ENCODE measurements around the gene DTX3.
"Not testable (repeated sequence)": the region's sequence is repeated elsewhere in the genome, so short reads cannot be mapped to it uniquely, and the experiment has no call there.

DTX3 gene

DNA sequence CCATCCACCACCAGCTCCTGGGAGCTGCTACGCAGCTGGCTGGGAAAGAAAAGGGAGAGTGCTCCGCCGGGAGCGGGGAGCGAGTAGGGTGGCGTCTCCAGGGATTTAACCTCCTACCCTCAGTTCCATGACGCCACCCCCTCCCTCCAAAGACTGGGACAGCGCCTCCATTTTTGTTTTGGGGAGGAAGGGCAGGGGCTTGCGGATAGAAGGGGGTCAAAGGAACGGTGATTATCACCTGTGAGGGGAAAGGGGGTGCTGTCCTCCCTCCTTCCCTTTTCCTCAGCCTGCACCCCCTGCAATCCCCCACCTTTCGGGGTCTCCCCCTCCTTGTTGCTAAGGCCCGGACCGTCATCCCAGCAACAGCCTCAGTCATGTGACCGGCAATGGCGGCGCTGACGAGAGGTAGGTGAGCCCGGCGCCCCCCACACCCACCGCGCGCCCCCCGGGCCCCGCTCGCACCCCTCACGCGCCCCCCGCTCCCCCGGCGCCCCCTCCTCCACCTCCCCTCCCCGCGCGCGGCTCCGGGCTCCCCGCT, at the start of gene DTX3:
DTX3 (plus strand) TSS at position 371 of the 538 bp plus-strand sequence. CDS start 1,694 bp downstream, outside the sequence.
- DNase-seq (ENCODE audit: low read depth, low spot score) = no peak

DNA sequence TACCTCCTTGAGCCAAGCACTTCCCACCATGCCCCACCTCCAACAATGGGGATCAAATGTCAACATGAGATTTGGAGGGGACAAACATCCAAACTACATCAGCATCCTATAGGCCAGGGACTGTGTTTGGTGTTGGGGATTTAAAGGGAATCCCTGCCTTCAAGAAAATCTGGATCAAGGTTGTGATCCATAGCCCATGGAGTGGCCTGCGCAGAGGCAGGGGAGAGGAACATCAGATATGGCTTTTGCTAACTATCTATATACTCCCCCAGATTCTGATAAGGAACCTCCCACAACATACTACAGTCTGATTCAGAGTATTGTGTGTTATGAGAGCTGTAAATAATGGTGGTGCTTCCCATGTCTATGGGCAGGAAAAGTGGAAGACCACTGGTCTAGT, 49.7 kb upstream of the DTX3 start:
- DNase-seq (ENCODE audit: low read depth, low spot score) = no peak

DNA sequence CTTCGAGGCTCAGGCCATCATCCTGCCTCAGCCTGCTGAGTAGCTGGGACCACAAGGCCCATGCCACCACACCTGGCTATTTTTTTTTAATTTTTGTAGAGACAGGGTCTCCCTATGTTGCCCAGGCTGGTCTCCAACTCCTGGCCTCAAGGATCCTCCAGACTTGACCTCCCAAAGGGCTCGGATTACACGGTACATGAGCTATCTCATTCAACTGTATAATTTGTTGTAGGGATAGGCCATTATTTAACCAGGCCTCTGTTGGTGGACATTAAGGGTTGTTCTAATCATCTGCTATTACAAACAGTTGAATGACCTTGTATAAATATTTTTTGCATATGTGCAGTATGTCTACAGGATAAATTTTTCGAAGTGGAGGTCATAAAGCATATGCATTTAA, 45.8 kb upstream of the DTX3 start:
- no peak for DNase-seq (ENCODE audit: low read depth, low spot score)

DNA sequence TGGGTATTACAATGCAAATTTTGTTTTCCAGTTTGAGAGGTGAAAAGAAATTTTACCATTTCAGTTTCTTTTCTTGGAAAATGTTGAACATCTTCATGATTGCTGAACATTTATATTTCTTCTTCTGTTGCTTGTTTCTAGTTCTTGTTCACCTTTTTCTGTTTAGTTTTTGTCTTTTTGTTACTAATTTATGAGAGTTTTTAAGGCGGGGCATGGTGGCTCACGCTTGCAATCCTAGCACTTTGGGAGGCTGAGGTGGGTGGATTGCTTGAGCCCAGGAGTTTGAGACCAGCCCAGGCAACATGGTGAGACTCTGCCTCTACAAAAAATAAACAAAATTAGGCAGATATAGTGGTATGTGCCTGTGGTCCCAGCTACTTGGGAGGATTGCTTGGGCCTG, 44.1 kb upstream of the DTX3 start:
- DNase-seq (ENCODE audit: low read depth, low spot score) = no peak

GRCh38 chr12:57561117-57561516, 43.5 kb upstream of the DTX3 start:
- DNase-seq (ENCODE audit: low read depth, low spot score) = not testable (repeated sequence)

DNA sequence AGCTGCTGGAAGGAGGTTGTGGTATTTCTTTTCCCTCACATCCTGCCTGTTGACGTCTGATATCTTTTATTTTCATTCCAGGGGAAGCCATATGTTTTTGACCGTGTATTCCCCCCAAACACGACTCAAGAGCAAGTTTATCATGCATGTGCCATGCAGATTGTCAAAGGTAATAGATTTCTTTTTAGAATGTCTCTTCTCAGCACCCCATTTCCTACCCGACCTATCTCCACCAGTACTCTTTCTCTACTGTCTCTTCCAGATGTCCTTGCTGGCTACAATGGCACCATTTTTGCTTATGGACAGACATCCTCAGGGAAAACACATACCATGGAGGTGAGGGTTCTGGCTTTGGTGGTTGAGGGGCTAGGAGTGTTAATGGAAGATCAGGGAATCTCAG, 41.3 kb upstream of the DTX3 start:
- no peak for DNase-seq (ENCODE audit: low read depth, low spot score)

- DNase-seq (ENCODE audit: low read depth, low spot score) = no peak
Observed at GRCh38 chr12:57564178-57564740, 40.4 kb upstream of the DTX3 start.

DNA sequence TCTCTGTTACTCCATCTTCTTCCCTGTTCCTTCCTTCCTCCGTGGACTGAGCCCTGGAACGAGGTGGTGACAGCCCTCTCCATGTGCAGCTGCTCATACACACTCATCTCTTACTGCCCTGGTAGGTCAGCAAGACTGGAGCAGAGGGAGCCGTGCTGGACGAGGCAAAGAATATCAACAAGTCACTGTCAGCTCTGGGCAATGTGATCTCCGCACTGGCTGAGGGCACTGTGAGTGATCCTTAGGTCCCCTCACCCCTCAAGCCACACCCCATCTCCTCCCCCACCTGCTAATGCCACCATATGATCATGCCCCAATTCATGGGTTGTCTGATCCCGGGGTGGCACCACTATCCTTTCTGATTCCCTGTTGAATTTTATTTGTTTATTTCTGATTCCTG, 35.8 kb upstream of the DTX3 start:
- DNase-seq (ENCODE audit: low read depth, low spot score) = no peak

DNA sequence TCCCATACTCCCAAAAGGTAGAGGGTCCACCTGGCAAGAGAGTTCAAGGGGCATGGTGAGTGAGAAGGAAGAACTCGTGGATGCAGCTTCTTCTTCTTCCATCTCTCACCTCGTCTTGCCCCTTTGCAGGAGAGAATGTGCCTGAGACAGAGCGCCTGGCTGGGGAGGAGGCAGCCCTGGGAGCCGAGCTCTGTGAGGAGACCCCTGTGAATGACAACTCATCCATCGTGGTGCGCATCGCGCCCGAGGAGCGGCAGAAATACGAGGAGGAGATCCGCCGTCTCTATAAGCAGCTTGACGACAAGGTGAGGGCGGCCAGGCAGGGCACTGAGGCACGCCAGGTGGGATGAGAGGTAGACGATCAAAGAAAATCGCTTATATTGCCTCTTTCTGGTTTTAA, 34.8 kb upstream of the DTX3 start:
- DNase-seq (ENCODE audit: low read depth, low spot score) = no peak

DNA sequence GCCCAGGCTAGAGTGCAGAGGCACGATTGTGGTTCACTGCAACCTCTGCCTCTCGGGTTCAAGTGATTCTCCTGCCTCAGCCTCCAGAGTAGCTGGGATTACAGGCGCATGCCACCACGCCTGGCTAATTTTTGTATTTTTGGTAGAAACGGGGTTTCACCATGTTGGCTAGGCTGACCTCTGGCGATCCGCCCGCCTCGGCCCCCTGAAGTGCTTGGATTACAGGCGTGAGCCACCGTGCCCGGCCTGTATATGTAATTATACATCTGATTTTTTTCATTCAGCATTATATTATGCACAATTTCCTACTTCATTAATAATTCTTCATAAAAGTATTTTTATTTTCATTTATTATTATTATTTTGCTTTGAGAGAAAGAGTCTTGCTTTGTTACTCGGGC, 34.2 kb upstream of the DTX3 start:
- DNase-seq (ENCODE audit: low read depth, low spot score) = not testable (repeated sequence)

GRCh38 chr12:57571926-57572762, 32.5 kb upstream of the DTX3 start:
- no peak for DNase-seq (ENCODE audit: low read depth, low spot score)

GRCh38 chr12:57574795-57575194, 29.8 kb upstream of the DTX3 start:
- DNase-seq (ENCODE audit: low read depth, low spot score) = no peak

DNA sequence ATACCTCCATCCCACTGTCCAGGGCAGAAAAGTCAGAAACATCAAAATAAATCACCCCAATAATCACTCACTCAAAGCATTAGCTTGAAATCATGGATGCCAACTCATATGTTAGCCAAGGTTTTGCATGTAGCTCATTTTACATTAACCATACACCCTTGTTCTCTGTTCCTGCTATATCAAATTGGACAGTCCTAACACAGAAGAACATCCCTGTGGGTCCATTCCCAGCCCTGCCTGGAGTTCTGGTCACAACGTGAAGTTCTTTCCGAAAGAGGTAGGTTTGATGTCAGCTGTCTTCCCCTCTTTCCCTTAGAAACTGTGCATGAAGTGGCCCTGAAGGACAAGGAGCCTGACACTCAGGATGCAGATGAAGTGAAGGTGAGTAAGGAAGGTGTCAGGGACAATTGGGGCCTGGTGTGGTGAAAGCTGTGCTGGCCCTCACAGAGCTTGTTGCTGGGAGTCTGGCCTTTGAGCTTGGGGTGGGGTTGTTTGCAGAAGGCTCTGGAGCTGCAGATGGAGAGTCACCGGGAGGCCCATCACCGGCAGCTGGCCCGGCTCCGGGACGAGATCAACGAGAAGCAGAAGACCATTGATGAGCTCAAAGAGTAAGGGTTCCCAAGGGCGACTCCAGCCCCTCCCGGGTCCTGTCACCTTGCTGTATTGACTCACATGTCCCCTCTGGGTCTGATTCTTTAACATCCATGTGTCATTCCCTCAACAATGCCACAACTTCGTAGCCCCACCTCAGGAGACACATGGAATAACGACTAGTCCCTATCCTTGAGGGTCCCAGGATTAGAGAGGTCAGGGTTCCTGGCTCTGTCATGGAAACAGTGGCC, 28.6 kb upstream of the DTX3 start:
- no peak for DNase-seq (ENCODE audit: low read depth, low spot score)

DNA sequence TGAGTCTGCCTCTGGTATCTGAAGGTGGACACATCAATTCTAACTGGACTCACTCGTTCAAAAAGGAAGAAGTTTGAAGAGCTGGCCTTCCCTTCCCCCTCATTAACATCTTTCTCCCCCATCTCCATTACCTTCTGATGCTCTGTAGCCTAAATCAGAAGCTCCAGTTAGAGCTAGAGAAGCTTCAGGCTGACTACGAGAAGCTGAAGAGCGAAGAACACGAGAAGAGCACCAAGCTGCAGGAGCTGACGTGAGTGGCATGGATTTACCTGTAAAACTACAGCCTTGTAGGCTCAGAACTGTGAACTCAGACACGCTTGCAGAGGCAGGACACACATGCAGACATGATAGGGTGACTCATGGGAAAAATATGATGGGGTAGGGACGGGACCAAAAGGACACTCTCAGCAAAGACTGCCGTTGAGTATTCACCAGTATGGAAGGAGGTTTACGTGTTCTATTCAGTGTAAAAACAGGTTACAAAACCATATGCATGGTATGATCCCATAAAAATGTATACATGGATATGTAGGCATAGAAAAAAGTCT, 27.9 kb upstream of the DTX3 start:
- DNase-seq (ENCODE audit: low read depth, low spot score) = no peak

DNA sequence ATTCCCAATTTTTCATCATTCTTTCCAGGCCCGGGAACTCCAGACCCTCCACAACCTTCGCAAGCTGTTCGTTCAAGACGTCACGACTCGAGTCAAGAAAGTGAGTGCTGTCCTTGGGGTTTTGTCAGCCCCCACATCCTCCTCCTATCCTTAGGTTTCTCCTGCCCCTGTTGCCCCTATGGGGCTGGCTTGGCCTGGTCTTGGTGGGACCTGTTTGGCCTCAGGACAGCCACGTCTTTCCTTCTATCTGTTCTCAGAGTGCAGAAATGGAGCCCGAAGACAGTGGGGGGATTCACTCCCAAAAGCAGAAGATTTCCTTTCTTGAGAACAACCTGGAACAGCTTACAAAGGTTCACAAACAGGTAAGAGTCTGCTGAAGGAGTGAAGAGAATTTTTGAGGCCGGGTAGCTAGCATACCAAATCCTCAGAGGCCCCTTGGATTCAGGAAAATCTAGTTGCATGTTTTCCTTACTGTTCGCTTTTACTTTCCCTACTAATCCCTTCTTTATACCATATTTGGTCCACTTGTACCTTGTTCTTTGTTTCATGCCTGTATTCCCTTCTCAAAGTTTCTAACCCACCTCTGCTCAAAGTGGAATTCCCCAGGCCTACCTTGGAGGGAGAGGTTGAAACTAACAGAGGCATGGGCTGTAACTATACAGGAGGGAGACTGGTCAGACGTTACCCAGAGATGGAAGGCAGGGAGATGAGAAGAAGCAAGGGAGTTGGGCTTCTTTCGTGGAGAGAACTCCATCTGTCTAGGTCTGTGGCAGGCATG, 26.5 kb upstream of the DTX3 start:
- DNase-seq (ENCODE audit: low read depth, low spot score) = no peak

DNA sequence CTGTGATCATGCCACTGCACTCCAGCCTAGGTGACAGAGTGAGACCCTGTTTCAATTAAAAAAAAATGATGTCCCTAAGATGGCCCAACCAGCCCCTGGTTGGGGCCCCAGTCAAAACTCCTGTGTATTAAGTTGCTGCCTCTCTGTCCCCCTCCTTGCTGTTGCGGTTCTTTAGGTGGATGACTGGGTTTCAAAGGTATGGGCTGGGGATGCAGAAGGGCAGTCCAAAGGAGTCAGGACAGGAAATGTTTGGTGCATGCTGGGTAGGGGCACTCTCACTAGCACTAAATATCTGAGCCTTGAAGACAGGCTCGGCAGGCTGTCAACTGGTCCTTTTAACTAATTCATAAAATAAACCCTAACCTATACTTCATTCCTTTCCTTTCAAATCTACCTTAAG, 25.6 kb upstream of the DTX3 start:
- DNase-seq (ENCODE audit: low read depth, low spot score) = no peak

DNA sequence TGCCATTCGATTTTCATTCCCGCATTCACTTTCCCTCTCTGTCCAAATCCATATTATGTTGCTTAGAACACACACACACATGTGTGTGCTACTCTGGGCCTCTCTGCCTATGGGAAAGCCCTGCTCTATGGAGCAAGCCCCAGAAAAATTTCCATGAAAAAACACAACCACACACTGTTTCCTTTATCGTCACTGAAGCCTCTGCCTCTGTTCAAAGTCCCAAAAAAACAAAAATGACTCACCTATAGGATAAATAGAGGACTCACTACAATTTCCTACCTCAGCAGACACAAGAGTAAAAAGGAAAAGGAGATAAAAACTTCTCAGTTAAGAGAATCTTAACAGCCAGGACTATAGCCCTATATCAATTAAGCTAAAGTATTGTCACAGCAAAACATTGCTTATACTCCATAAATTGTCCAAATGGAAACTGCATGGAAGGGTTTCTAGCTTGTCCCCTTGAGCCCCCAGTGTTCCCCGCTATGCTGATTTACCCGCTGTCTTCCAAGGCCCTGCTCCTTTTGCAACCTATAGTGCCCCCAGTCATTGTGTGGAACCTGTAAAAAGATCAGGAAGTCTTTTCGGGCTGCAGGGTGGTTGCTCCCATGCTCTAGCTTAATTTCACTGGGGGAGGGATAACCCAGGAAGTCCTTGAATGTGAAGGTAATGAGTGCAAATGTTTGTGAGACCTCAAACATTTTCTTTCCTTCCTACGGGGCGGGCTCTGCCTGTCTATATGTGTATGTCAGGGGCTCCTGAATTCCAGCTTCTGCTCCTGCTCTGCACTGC, 24.8 kb upstream of the DTX3 start:
- no peak for DNase-seq (ENCODE audit: low read depth, low spot score)

- no peak for DNase-seq (ENCODE audit: low read depth, low spot score)
Observed at GRCh38 chr12:57580466-57580795, 24.2 kb upstream of the DTX3 start.

GRCh38 chr12:57581802-57582201, 22.8 kb upstream of the DTX3 start:
- DNase-seq (ENCODE audit: low read depth, low spot score) = no peak

- DNase-seq (ENCODE audit: low read depth, low spot score) = no peak
Observed at GRCh38 chr12:57582440-57582839, 22.2 kb upstream of the DTX3 start.

Measured in smooth muscle cell of the brain vasculature (primary cell).